ENCODE data around the gene IGF1R. TPM values are rescaled to one million over a fixed set of nuclear protein-coding genes. Genes with fewer than 3 reads are reported as not detected.

Gene IGF1R
- total RNA-seq, 1 donor from 2014 or later: 29.2 TPM

GRCh38 chr15:98878862-98879261, 230.5 kb downstream of the IGF1R start:
- DNase-seq (ENCODE audit: low spot score): no peak

- DNase-seq (ENCODE audit: low spot score): no peak
Observed at GRCh38 chr15:98881526-98882520, 233.5 kb downstream of the IGF1R start.

DNA sequence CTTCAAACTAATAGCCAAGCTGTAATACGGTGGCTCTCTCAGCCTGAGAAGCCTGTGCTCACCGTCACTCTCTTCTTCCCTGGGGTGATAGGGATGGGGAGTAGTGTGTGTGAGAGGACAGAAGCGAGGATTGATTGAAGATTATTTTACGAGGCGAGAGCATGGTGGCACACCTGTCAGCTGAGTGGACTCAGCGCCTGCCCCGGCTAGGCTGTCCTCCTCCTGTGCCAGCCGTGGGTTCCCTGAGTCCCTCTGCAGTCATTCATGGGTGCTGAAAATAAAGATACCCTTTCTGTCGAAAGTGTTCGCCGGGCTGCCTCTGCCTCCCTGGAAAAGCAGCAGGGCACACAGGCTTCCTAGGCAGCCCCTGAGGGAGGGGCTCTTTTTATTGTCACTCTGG, 235.1 kb downstream of the IGF1R start:
- DNase-seq (ENCODE audit: low spot score): no peak

GRCh38 chr15:98884894-98885293, 236.6 kb downstream of the IGF1R start:
- no peak for DNase-seq (ENCODE audit: low spot score)

GRCh38 chr15:98887976-98888375, 239.6 kb downstream of the IGF1R start:
- no peak for DNase-seq (ENCODE audit: low spot score)

- no peak for DNase-seq (ENCODE audit: low spot score)
Observed at GRCh38 chr15:98888820-98889479, 240.6 kb downstream of the IGF1R start.

DNA sequence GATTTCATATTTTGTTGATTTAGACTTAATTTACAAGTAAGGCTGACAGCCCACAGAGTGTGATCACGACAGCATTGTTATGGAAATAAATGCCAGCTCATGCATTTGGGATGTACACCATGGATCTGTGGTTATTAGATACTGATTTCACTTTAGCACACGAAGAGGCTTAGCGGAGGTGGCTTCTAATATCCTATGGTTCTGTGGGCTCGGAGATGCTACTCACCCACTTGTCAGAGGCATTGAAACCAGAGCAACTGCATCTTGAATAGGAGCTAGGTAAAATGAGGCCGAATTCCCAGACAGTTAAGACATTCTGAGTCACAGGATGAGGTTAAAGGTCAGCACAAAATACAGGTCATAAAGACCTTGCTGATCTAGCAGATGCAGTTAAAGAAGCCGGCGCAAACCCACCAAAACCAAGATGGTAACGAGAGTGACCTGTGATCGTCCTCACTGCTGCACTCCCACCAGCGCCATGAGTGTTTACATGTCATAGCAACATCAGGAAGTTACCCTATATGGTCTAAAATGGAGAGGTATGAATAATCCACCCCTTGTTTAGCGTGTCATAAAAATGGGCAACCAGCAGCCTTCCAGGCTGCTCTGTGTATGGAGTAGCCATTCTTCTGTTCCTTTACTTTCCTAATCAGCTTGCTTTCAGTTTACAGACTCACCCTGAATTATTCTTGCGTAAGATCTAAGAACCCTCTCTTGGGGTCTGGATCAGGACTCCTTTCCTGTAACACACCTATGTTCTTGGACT, 241.8 kb downstream of the IGF1R start:
- no peak for DNase-seq (ENCODE audit: low spot score)

- DNase-seq (ENCODE audit: low spot score): no peak
Observed at GRCh38 chr15:98891301-98891700, 243.0 kb downstream of the IGF1R start.

DNA sequence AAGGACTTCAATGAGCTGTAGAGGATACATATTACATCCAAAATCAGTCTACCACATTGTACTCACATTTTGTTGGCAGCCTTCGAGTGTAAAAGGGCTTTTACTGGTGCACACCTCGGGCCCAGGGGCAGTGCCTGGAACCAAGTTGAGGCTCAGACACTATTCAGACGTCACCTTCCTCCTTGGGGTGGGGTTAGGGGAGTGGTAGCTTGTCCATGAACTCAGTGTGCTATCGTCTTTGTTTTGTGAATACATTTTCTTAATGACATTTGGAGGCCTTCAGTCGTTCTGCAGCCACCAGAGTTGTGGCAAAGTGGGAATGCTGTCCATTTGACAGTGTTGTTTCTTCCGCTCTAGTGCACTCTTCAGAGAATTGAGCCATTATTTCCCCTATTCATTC, 245.1 kb downstream of the IGF1R start:
- DNase-seq (ENCODE audit: low spot score): no peak

- no peak for DNase-seq (ENCODE audit: low spot score)
Observed at GRCh38 chr15:98894312-98894711, 246.0 kb downstream of the IGF1R start.

DNA sequence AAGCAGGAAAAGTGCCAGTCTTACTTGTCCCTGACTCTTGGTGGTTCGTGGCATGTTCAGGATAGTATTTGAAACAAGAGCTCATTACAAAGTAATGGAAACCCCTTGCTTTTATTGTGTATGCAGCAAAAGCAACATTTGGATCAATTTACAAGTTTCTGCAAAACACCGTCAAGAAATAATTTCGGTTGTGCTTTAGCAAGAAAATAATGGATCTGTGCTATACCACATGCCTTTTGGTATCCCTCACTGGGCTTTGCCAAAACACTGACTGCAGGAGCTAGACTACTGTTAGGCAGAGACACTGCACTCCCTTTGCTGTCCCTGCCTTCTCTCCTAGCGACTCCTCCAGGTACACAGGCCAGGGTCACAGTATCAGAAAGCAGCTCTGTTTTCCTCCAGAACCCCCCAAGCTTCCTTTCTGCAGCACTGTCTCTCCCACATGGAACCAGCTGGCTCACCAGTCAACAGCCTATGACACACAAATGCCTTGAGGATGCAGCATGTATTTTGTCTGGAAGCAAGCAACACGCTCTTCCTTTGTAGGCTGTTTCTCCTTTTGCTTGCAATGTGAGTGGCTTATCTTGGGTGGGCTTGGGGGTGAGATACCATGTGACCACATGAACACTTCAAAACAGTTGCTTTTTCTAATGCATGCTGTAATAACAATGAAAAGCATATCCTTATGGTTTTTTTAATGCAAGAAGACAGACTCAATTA, 247.8 kb downstream of the IGF1R start:
- DNase-seq (ENCODE audit: low spot score): no peak

DNA sequence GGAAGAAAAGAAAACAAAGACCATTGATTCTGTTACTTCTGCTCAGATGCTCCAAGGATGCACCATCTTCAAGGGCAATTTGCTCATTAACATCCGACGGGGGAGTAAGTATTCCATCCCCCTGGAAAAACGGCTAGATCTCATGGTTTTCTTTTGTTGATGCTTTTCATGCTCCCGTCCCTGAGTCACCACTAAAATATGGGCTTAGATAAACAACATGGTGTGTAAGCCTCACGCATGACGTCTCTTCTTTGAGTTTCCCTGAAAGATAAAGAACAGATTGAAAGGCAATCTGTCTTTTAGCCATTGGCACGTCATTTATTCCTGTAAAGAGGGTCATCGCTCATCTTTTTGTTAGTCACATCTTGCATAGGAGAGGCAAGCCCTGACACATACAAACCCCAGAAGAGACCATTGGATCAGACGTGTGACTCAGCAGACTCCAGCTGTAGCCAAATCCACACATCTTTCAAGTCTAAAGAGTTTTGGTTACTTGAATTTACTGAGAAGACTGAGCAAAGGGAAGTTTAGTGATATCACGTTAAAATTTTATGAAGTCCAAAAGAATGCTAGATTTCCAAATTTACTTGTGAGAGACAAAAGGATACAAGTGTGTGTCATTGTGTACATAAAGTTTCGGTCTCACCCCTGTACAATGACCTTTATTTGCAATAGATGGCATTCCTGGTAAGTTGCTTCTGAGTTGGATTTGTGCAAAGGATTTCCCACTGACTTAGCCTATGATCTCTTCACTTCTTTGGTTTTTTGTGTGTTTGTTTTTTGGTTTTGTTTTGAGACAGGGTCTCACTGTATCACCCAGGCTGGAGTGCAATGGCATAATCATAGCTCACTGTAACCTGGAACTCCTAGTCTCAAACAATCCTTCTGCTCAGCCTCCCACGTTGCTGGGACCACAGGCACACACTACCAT, 248.7 kb downstream of the IGF1R start:
- no peak for DNase-seq (ENCODE audit: low spot score)

- DNase-seq (ENCODE audit: low spot score): no peak
Observed at GRCh38 chr15:98898122-98898521, 249.8 kb downstream of the IGF1R start.

DNA sequence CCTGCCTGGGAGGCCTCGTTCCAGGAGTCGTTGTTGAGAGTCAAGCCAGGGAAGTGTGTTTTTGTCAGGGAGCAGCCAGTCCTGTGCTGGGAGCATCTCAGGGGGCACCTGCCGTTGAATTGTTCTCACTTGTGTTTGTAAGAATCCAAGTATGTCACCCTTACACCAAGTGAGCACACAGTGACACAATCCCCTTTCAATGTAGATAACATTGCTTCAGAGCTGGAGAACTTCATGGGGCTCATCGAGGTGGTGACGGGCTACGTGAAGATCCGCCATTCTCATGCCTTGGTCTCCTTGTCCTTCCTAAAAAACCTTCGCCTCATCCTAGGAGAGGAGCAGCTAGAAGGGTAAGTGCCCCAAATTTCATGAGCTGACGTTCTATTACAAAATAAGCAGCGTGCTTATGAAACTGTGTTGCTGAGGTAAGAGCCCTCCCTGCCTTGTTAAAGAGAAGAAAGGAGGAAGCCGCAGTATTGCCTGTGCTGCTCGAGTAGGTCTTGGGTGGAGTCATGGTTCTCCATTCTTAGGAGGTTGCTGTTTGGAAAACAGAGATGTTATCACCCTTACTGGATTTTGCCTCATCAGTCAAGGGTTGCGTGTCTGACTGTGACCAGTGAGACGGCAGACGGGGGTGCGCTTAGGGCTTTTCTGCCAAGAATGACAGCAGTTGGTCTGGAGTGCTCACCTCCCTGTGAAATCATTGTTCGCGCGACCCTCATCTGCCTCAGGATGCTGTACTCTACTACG, 251.1 kb downstream of the IGF1R start:
- DNase-seq (ENCODE audit: low spot score): no peak

DNA sequence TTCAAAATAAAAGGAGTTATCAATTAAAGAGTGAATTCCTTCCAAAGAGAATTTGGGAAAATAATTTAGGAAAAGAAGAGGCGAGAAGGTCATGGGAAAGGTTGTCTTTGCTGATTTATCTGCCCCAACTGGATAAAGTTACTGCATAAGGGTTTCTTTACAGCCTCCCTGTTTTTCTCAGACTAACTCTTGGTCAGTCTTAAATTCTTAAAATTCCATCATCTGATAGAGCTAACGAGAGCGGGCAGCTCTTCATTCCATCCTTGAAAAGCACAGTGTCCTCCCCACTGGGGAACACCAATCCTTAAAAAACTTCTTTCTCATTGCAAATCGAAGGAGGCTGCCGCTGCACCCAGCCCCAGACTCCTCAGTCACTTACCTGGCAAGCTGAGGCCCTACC, 252.0 kb downstream of the IGF1R start:
- DNase-seq (ENCODE audit: low spot score): no peak

- DNase-seq (ENCODE audit: low spot score): no peak
Observed at GRCh38 chr15:98901434-98902072, 253.2 kb downstream of the IGF1R start.

- no peak for DNase-seq (ENCODE audit: low spot score)
Observed at GRCh38 chr15:98902931-98903330, 254.6 kb downstream of the IGF1R start.

- DNase-seq (ENCODE audit: low spot score): no peak
Observed at GRCh38 chr15:98903377-98904018, 255.2 kb downstream of the IGF1R start.

Measured in mesenteric fat pad (tissue), 1 donor.